Esophagus muscularis mucosa (tissue), 4 donors: Measurements from ENCODE around the gene CAPG. TPM values are rescaled to one million over a fixed set of nuclear protein-coding genes. Genes with fewer than 3 reads are reported as not detected.
A peak's percentile ranks its signal among the peaks of the same experiment; 100 is the strongest.

Source experiments
- DNase-seq: peaks from one replicate; pipeline ENCODE4 v3.0.0-alpha.2; 2017; ENCODE audit errors: extremely low spot score
- H3K27ac ChIP-seq, 4 donors: fragments of 200-600 bp; sonication (generic); replicated peaks in 1 of 4; 1 replicate in 3 of 4; 2 replicates in 1 of 4; pipeline ENCODE4 v1.5.1; 2016 to 2019; ENCODE audit warnings: mild to moderate bottlenecking in 1 of 4
- H3K27me3 ChIP-seq, 4 donors: fragments of 200-600 bp; sonication (generic); one replicate each; pipeline versions ENCODE4 v1.5.1 to v1.6.0; 2016 to 2019
- H3K36me3 ChIP-seq, 4 donors: fragments of 200-600 bp; sonication (generic); one replicate each; pipeline ENCODE4 v1.5.1; 2016 to 2019
- H3K4me1 ChIP-seq, 4 donors: fragments of 200-600 bp; sonication (generic); one replicate each; pipeline ENCODE4 v1.5.1; 2016 to 2019
- H3K4me3 ChIP-seq, 4 donors: fragments of 200-600 bp; sonication (generic); 1 replicate in 2 of 4; 2 replicates in 2 of 4; pipeline ENCODE4 v1.5.1; 2016 to 2019; ENCODE audit warnings: mild to moderate bottlenecking in 4 of 4, moderate library complexity in 1 of 4
- H3K9me3 ChIP-seq, 4 donors: fragments of 200-600 bp; sonication (generic); 1 replicate in 3 of 4; 2 replicates in 1 of 4; pipeline ENCODE4 v1.5.1; 2016 to 2019
- EP300 ChIP-seq: sonication (generic); formaldehyde crosslinking; IDR thresholded peaks from one replicate; pipeline ENCODE4 v1.6.1; 2017; ENCODE audit warnings: antibody characterized with exemption
- POLR2A ChIP-seq: fragments of 450-650 bp; IDR thresholded peaks from one replicate; pipeline ENCODE4 v1.6.1; 2017; ENCODE audit warnings: antibody characterized with exemption, moderate library complexity, mild to moderate bottlenecking, low read depth
- POLR2AphosphoS5 ChIP-seq, 2 donors: sonication (generic); formaldehyde crosslinking; IDR thresholded peaks; one replicate each; pipeline ENCODE4 v1.6.1; 2017; ENCODE audit warnings: antibody characterized with exemption in 2 of 2
- WGBS: methylation state at CpG from one replicate; pipeline ENCODE4 v1.1.5; 2018; 5-methylcytosine and 5-hydroxymethylcytosine counted together
- intact Hi-C: fragments of 100-400 bp; cut with DNase I; formaldehyde crosslinking; loops from one replicate; pipeline ENCODE4 v1.15.1; 2023
- total RNA-seq, 4 donors: library from RNA; depleted of rRNA; stranded (reverse); fragments of >200 nt; gene quantifications; one replicate each; pipeline versions ENCODE4 v1.1.0 to v1.2.1, GENCODE V29; 2016
- TF ChIP-seq, protein P1 (sequence below), 3 experiments: fragments of 200-600 bp in 2 of 3; fragments of 450-650 bp in 1 of 3; sonication (generic) in 2 of 3; IDR thresholded peaks; one replicate each; pipeline ENCODE4 v1.5.1; 2017 to 2019; ENCODE audit warnings: antibody characterized with exemption in 3 of 3, mild to moderate bottlenecking in 2 of 3, moderate library complexity in 1 of 3

Gene CAPG
- total RNA-seq, 4 donors from 2014 or later, result 22.8 to 73.6 (median 30.8) TPM

DNA sequence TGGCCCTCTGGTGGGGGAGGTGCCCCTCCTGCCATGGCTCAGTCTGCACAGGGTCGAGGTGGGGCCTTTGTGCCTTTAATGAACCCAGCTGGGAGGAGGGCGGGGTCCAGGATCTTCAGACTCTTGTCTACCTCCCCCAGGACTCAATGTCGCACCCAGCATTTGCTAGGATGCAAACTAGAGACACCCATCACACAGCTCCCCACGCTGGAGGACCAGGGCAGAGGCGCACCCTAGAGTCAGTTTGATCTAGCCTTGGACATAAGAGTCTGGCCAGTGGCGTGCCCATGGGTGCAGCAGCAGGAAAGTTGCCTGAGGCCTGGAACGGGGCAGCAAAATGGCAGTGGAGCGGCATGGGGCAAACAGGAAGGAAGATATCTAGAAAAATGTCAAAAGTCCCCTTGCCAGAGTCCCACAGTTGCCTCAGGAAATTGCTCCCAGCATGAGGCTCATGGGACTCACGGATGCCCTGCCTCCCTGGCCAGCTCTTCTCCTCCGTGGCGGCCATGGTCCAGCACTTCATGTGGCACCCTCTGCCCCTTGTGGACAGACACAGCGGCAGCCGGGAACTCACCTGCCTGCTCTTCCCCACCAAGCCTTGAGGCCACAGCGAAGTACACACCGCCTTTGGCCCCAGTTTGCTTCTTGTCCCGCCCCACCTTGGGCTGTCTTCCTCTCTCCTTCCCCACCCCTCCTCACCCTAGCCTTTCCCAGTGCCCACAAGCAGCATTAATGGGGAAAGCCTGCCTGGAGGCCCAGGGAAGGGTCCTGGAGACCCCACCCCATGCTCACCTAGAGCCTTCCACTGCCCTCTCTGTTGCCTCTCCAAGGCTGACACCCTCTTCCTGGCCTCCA lies 26.0 kb upstream of the CAPG start:
- no peaks in the 10 kb centered on the region for H3K27me3 ChIP-seq
- peak overlapping the region; percentile 94 to 99 (median 96) for H3K27ac ChIP-seq
- DNase-seq, result no peak
- no peaks in the 10 kb centered on the region for H3K9me3 ChIP-seq
- no peaks in the 10 kb centered on the region for H3K36me3 ChIP-seq
- H3K4me3 ChIP-seq, result no peak overlapping the region
- WGBS, result 91% methylated on average over 12 of the region's 16 CpGs
- intact Hi-C loops, result no loop called here
- TF ChIP-seq EP300 (no peak), POLR2AphosphoS5 (IDR thresholded peaks at IDR 0.05) (no peak)
- peaks cover 49 to 68% (median 65%) of the 10 kb centered on the region in 4 donors for H3K4me1 ChIP-seq

DNA sequence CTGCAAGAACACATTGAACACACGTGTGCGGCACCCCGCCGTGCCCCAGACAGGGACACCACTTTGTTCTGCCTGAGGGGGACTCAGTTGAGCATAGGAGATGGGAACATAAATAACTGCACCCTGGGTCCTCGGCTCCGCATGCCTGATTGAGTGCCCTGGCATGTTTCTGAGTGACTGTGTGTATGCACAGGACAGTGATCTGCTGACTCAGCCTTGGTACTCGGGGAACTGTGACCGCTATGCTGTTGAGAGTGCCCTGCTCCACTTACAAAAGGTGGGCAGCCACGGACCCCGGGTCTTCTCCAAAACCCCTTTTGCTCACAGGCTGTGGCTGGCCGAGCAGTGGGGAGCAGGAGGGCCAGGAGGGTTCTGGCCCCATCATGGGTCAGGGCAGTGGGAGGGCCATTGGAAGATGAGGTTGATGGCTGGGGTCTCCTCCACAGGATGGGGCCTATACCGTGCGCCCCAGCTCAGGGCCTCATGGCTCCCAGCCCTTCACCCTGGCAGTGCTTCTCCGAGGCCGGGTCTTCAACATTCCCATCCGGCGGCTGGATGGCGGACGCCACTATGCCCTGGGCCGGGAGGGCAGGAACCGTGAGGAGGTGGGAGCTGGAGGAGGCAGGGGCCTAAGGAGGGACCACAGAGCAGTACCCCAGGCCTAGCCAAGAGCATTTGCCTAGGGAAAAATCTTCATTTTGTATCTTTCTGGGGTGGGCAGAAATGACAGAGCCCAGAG lies 25.2 kb upstream of the CAPG start:
- intact Hi-C loops, result no loop called here
- peak overlapping the region; percentile 94 to 99 (median 96) for H3K27ac ChIP-seq
- TF ChIP-seq POLR2AphosphoS5 (IDR thresholded peaks at IDR 0.05), result no peak
- TF ChIP-seq, protein P1, sequence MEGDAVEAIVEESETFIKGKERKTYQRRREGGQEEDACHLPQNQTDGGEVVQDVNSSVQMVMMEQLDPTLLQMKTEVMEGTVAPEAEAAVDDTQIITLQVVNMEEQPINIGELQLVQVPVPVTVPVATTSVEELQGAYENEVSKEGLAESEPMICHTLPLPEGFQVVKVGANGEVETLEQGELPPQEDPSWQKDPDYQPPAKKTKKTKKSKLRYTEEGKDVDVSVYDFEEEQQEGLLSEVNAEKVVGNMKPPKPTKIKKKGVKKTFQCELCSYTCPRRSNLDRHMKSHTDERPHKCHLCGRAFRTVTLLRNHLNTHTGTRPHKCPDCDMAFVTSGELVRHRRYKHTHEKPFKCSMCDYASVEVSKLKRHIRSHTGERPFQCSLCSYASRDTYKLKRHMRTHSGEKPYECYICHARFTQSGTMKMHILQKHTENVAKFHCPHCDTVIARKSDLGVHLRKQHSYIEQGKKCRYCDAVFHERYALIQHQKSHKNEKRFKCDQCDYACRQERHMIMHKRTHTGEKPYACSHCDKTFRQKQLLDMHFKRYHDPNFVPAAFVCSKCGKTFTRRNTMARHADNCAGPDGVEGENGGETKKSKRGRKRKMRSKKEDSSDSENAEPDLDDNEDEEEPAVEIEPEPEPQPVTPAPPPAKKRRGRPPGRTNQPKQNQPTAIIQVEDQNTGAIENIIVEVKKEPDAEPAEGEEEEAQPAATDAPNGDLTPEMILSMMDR (IDR thresholded peaks at IDR 0.05), result no peak
- TF ChIP-seq POLR2A, result no peak
- no peak for TF ChIP-seq EP300
- H3K27me3 ChIP-seq, result no peaks in the 10 kb centered on the region
- DNase-seq, result no peak
- H3K36me3 ChIP-seq, result no peaks in the 10 kb centered on the region
- H3K9me3 ChIP-seq, result no peaks in the 10 kb centered on the region
- H3K4me3 ChIP-seq, result no peak overlapping the region
- 98% methylated on average over 13 of the region's 21 CpGs for WGBS
- H3K4me1 ChIP-seq, result peaks cover 49 to 72% (median 66%) of the 10 kb centered on the region in 4 donors

DNA sequence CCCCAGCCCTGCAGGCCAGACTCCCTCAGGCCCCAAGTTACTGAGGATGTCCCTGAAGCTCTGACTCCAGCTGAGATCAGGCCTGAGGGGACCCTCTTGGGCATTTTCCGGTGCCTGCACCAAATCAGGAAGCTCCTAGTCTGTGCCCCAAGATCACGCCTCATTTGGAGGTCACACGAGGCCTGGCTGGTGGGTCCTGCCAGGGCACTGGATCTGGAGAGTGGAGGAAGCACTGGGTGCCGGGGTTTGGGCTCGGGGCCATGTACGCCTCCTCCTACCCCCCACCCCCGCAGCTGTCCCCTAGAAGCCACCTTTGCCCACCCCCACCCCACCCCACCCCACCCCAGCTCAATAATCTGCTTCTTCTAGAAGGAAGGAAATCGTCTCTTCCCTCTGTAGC lies 24.5 kb upstream of the CAPG start:
- 95% methylated on average over 6 of the region's 8 CpGs for whole genome bisulfite sequencing
- Histone ChIP-seq H3K4me3 (no peak overlapping the region), H3K4me1 (peaks cover 49 to 71% (median 66%) of the 10 kb centered on the region in 4 donors), H3K9me3 (no peaks in the 10 kb centered on the region), H3K27me3 (no peaks in the 10 kb centered on the region), H3K27ac (peak overlapping the region; percentile 94 to 99 (median 96)), H3K36me3 (no peaks in the 10 kb centered on the region)
- intact Hi-C loops, result loop anchor here (5.0 kb wide), 1 partner anchor 168 kb away; the partner anchor contains the start of gene TMEM150A
- DNase-seq, result no peak
- TF ChIP-seq POLR2AphosphoS5 (IDR thresholded peaks at IDR 0.05) (no peak), EP300 (no peak), POLR2A (no peak)
- TF ChIP-seq, protein P1 (IDR thresholded peaks at IDR 0.05), result no peak

DNA sequence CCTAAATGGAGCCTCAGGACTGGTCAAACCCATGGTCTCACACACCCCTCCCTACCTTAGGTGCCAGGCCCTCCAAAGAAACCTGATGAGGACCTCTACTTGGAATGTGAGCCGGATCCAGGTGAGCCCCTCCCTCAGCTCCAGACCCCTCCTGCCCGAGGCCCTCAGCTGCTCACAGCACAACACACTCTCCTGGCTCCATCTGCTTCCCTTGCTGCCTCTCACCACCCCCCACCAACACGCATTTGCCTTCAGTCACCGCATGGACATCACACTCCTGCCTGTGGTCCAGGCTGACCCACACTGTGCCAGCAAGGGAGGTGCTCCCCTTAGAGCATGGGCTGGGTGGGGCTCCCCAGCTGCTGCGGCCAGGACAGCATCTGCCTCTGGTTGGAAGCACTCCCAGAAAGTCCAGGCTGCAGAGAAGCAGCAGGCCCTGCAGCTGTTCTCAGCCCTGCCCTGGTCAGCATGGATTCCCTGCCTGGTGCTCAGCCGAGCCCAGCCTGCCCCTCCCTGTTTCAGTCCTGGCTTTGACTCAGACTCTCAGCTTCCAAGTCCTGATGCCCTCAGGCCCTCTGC lies 23.4 kb upstream of the CAPG start:
- peaks cover 44 to 61% (median 58%) of the 10 kb centered on the region in 4 donors for H3K4me1 ChIP-seq
- intact Hi-C loops, result loop anchor here (5.0 kb wide), 1 partner anchor 169 kb away; the partner anchor contains the start of gene TMEM150A
- 36% methylated on average over 5 of the region's 6 CpGs for WGBS

More for the DNA sequence above, 23.4 kb upstream of the CAPG start:
- no peak overlapping the region for H3K4me3 ChIP-seq
- TF ChIP-seq EP300 (no peak), POLR2AphosphoS5 (IDR thresholded peaks at IDR 0.05) (peak; percentile 84 to 92), POLR2A (no peak)
- TF ChIP-seq, protein P1 (IDR thresholded peaks at IDR 0.05), result no peak
- H3K36me3 ChIP-seq, result no peaks in the 10 kb centered on the region
- no peaks in the 10 kb centered on the region for H3K9me3 ChIP-seq
- H3K27ac ChIP-seq, result peak overlapping the region; percentile 94 to 99 (median 96)
- peak; percentile 94 for DNase-seq
- no peaks in the 10 kb centered on the region for H3K27me3 ChIP-seq
